Activated CD4-positive, alpha-beta memory T cell treated with anti-CD3 and anti-CD28 coated beads for 36 hours (primary cell): ENCODE data around the gene RAX2. TPM values are rescaled to one million over a fixed set of nuclear protein-coding genes. Genes with fewer than 3 reads are reported as not detected.

ENCODE experiments used
- CTCF ChIA-PET: fragments of 350-600 bp; sonication (Branson Sonifier 250); formaldehyde crosslinking; loops from one replicate; lab custom pipeline; 2021; ENCODE audit warnings: antibody characterized with exemption, inconsistent platforms; lab: Charles Lee
- POLR2A ChIA-PET: fragments of 350-600 bp; sonication (Branson Sonifier 250); formaldehyde crosslinking; loops from one replicate; lab custom pipeline; 2021; ENCODE audit warnings: antibody characterized with exemption; lab: Charles Lee
- DNase-seq: peaks from one replicate; pipeline ENCODE4 v3.0.0-alpha.2; 2020
- H3K27ac Mint-ChIP-seq: one replicate; pipeline ENCODE4 v1.8.0; 2021; ENCODE audit warnings: mixed read lengths
- H3K27me3 Mint-ChIP-seq: one replicate; pipeline ENCODE4 v1.8.0; 2021; ENCODE audit warnings: mixed read lengths
- H3K36me3 Mint-ChIP-seq: one replicate; pipeline ENCODE4 v1.8.0; 2021; ENCODE audit warnings: mixed read lengths
- H3K4me1 Mint-ChIP-seq: one replicate; pipeline ENCODE4 v1.8.0; 2021; ENCODE audit warnings: low read depth, mixed read lengths
- H3K4me3 Mint-ChIP-seq: one replicate; pipeline ENCODE4 v1.8.0; 2021; ENCODE audit warnings: mild to moderate bottlenecking, mixed read lengths
- H3K9me3 Mint-ChIP-seq: one replicate; pipeline ENCODE4 v1.8.0; 2021; ENCODE audit warnings: mixed read lengths
- intact Hi-C: fragments of 100-400 bp; cut with micrococcal nuclease; formaldehyde crosslinking; loops from one replicate; pipeline ENCODE4 v1.15.1; 2023
- total RNA-seq, 2 experiments: library from RNA; stranded (reverse); gene quantifications; one replicate each; pipeline ENCODE4 v1.2.3, GENCODE V29; 2021

The RAX2 gene
- total RNA-seq, 2 experiments from 2014 or later: not detected

- H3K9me3 Mint-ChIP-seq: no peaks in the 10 kb centered on the region
- no peaks in the 10 kb centered on the region for H3K27me3 Mint-ChIP-seq
- no peak overlapping the region for H3K27ac Mint-ChIP-seq
- H3K4me3 Mint-ChIP-seq: no peak overlapping the region
- intact Hi-C loops: no loop called here
- DNase-seq: no peak
- ChIA-PET POLR2A (no interaction called here), CTCF (no interaction called here)
- H3K4me1 Mint-ChIP-seq: peaks cover 1% of the 10 kb centered on the region
- H3K36me3 Mint-ChIP-seq: no peaks in the 10 kb centered on the region
Observed at GRCh38 chr19:3733549-3734309, 38.3 kb downstream of the RAX2 start.

DNA sequence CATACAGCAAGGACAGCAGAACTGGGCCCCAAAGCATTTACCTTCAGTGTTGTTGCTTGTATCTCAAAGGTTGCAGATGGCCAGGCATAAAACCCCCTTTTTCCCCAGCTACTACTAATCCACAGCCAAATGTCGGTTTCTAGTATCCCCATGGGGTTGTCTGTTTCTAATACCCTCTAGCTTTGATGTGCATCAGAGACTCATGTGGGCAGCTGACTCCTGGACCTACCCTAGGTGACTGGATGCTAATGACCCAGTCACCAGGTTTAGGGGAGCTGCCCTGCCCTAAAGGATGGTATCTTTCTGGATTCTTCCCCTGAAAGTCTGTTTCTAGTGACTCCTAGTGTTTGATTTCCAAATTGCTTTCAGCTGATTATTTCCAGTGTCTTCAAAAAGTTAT, 39.9 kb downstream of the RAX2 start:
- Mint-ChIP-seq H3K27me3 (no peaks in the 10 kb centered on the region), H3K4me1 (no peaks in the 10 kb centered on the region), H3K9me3 (no peaks in the 10 kb centered on the region), H3K4me3 (no peak overlapping the region), H3K27ac (no peak overlapping the region), H3K36me3 (no peaks in the 10 kb centered on the region)
- CTCF ChIA-PET: interaction anchor here (0.7 kb wide), 1 partner anchor 82 kb away, joined by 3 read pairs; no protein-coding TSS in a partner anchor
- DNase-seq: no peak
- POLR2A ChIA-PET: no interaction called here
- intact Hi-C loops: no loop called here

GRCh38 chr19:3730457-3730958, 41.5 kb downstream of the RAX2 start:
- no peak overlapping the region for H3K27ac Mint-ChIP-seq
- ChIA-PET POLR2A (no interaction called here), CTCF (no interaction called here)
- DNase-seq: no peak
- intact Hi-C loops: no loop called here
- no peaks in the 10 kb centered on the region for H3K27me3 Mint-ChIP-seq
- no peaks in the 10 kb centered on the region for H3K4me1 Mint-ChIP-seq
- H3K4me3 Mint-ChIP-seq: no peak overlapping the region
- H3K9me3 Mint-ChIP-seq: no peaks in the 10 kb centered on the region
- H3K36me3 Mint-ChIP-seq: no peaks in the 10 kb centered on the region

DNA sequence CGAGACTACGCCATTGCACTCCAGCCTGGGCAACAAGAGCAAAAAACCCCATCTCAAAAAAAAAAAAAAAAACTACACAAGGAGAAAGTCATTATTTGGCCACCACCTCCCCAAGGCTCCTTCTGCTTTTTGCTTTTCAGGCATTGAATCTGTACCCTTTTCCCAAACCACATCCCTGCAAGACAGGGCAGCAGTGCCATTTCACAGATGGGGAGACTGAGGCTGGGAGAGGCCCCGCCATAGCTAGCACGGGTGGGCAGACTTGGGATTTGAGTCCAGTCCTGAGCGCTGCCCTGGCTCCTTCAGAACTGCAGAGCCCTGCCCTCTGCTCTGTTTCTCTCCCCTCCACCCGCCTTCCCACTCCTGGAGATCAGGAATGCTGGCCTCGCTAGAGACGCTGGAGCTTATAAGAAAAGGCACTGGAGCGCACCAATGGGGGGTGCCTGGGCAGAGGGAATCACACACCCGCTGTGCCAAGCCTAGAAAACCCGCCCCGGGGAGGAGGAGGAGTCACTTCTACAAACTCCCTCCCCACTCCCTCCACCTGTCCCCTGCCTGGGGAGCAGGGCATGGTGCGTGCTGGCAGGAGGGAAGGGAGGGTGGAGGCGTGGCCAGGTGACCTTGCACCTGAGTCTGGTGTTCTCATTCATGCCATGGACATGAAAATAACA, 46.3 kb downstream of the RAX2 start:
- ChIA-PET POLR2A (no interaction called here), CTCF (no interaction called here)
- H3K4me3 Mint-ChIP-seq: no peak overlapping the region
- no peaks in the 10 kb centered on the region for H3K9me3 Mint-ChIP-seq
- H3K36me3 Mint-ChIP-seq: no peaks in the 10 kb centered on the region
- peaks cover 4% of the 10 kb centered on the region for H3K27me3 Mint-ChIP-seq
- peaks cover 7% of the 10 kb centered on the region for H3K4me1 Mint-ChIP-seq
- intact Hi-C loops: no loop called here
- H3K27ac Mint-ChIP-seq: no peak overlapping the region
- DNase-seq: no peak

- POLR2A ChIA-PET: interaction anchor here (0.6 kb wide), 1 partner anchor 87 kb away, joined by 4 read pairs; no protein-coding TSS in a partner anchor
- peaks cover 7% of the 10 kb centered on the region for H3K4me1 Mint-ChIP-seq
- H3K27me3 Mint-ChIP-seq: peaks cover 4% of the 10 kb centered on the region
- no peaks in the 10 kb centered on the region for H3K36me3 Mint-ChIP-seq
- H3K9me3 Mint-ChIP-seq: no peaks in the 10 kb centered on the region
- no peak overlapping the region for H3K4me3 Mint-ChIP-seq
- H3K27ac Mint-ChIP-seq: no peak overlapping the region
- DNase-seq: no peak
- CTCF ChIA-PET: no interaction called here
- intact Hi-C loops: no loop called here
Observed at GRCh38 chr19:3725121-3725520, 46.9 kb downstream of the RAX2 start.

DNA sequence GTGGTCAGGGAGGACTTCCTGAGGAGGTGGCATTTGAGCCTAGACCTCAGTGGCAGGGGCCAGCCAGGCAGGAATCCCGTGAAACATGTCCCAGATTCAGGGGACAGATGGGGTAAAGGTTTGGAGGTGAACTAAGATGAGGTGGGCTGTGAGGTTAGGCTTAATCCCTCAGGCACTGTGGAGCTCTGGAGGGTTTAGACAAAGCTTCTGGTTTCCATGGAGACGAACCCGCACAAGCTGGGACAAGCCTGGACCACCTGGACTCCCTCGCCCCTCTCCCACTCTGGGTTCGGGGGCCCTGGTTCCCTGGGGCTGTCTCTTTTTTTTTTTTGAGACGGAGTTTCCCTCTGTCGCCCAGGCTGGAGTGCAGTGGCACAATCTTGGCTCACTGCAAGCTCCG, 48.1 kb downstream of the RAX2 start:
- peaks cover 7% of the 10 kb centered on the region for H3K4me1 Mint-ChIP-seq
- ChIA-PET POLR2A (no interaction called here), CTCF (no interaction called here)
- intact Hi-C loops: no loop called here
- no peak overlapping the region for H3K27ac Mint-ChIP-seq
- no peaks in the 10 kb centered on the region for H3K36me3 Mint-ChIP-seq
- no peaks in the 10 kb centered on the region for H3K9me3 Mint-ChIP-seq
- no peak overlapping the region for H3K4me3 Mint-ChIP-seq
- DNase-seq: no peak
- H3K27me3 Mint-ChIP-seq: peaks cover 4% of the 10 kb centered on the region

- POLR2A ChIA-PET: interaction anchor here (1.1 kb wide), 1 partner anchor 96 kb away, joined by 4 read pairs; no protein-coding TSS in a partner anchor
Observed at GRCh38 chr19:3723110-3723488, 48.9 kb downstream of the RAX2 start.

DNA sequence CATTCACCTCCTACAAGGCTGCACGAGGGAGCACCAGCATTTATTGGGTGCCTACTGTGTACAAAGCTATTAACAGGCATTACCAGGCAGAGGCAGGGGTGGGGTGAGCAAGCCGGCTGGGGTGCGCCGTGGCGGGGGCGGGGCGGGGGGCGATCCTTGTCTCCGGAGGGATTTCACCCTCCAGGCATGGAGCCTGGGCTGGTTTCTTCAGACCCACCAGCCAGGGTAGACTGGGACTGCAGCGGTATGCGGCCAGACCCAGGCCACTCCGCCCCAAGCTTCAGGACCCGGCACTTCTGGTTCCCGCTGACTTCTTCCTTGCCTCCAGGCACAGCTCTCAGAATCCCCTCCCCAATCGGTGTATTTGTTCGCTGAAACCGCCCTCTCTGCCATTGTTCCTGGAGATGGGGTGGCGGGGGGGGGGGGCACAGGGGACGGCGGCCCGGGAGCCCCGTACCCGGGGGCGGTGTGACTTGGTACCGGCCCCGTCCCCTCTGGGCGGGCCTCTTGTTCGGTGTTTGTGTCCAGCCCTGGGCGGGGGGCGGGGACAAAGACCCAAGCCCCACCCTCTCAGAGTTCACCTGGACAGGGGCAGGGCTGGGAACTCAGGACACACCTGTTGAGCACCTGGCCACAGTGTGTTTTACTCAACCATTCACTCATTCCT, 49.5 kb downstream of the RAX2 start:
- H3K4me3 Mint-ChIP-seq: peak overlapping the region; percentile 55
- no peaks in the 10 kb centered on the region for H3K9me3 Mint-ChIP-seq
- H3K4me1 Mint-ChIP-seq: peaks cover 7% of the 10 kb centered on the region
- ChIA-PET POLR2A (interaction anchor here (1.1 kb wide), 1 partner anchor 95 kb away, joined by 4 read pairs; no protein-coding TSS in a partner anchor), CTCF (interaction anchor here (1.8 kb wide), 1 partner anchor 100 kb away, joined by 8 read pairs; no protein-coding TSS in a partner anchor)
- intact Hi-C loops: no loop called here
- DNase-seq: no peak
- no peaks in the 10 kb centered on the region for H3K36me3 Mint-ChIP-seq
- peaks cover 4% of the 10 kb centered on the region for H3K27me3 Mint-ChIP-seq
- no peak overlapping the region for H3K27ac Mint-ChIP-seq

More at GRCh38 chr19:3723110-3723488, 48.9 kb downstream of the RAX2 start:
- Mint-ChIP-seq H3K27me3 (peaks cover 4% of the 10 kb centered on the region), H3K4me1 (peaks cover 7% of the 10 kb centered on the region), H3K9me3 (no peaks in the 10 kb centered on the region), H3K27ac (no peak overlapping the region), H3K4me3 (no peak overlapping the region), H3K36me3 (no peaks in the 10 kb centered on the region)
- no peak for DNase-seq
- intact Hi-C loops: no loop called here
- CTCF ChIA-PET: interaction anchor here (1.8 kb wide), 1 partner anchor 99 kb away, joined by 8 read pairs; no protein-coding TSS in a partner anchor

DNA sequence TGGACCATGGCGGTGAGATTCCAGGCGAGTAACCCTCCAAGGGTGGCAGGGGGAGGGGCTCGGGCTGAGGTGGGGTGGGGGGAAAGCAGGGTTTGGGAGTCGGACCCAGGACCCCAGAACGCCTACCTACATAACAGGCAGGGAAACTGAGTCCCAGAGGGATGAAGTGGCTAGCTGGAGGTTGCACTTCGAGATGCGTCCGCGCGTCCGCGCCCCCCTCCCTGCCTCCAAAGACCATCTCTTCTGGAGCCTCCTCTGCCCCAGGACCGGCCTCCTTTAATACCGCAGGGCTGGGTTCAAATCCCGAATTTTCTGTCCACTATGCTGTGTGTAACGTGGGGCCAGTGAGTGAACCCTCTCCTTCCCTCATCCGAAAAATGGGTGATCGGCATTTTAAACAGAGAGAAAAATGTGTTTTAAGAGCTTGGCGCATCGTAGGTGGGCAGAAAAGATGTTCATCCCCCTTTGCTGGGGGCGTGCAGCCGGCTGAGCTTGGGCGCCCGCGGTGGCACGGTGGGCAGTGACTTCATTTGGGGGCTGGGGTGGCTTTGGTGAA, 50.1 kb downstream of the RAX2 start:
- intact Hi-C loops: loop anchor here (2.0 kb wide), 2 partner anchors 41 to 101 kb away; partner anchors contain the start of gene MRPL54
- no peak overlapping the region for H3K27ac Mint-ChIP-seq
- H3K4me3 Mint-ChIP-seq: peak overlapping the region; percentile 55
- peaks cover 4% of the 10 kb centered on the region for H3K27me3 Mint-ChIP-seq
- DNase-seq: no peak
- H3K36me3 Mint-ChIP-seq: no peaks in the 10 kb centered on the region
- peaks cover 7% of the 10 kb centered on the region for H3K4me1 Mint-ChIP-seq
- ChIA-PET CTCF (interaction anchor here (0.6 to 1.8 kb wide), 3 partner anchors 26 to 100 kb away, joined by 3 to 8 read pairs (median 3); partner anchors contain the start of gene APBA3), POLR2A (interaction anchor here (1.1 kb wide), 1 partner anchor 95 kb away, joined by 4 read pairs; no protein-coding TSS in a partner anchor)
- H3K9me3 Mint-ChIP-seq: no peaks in the 10 kb centered on the region

DNA sequence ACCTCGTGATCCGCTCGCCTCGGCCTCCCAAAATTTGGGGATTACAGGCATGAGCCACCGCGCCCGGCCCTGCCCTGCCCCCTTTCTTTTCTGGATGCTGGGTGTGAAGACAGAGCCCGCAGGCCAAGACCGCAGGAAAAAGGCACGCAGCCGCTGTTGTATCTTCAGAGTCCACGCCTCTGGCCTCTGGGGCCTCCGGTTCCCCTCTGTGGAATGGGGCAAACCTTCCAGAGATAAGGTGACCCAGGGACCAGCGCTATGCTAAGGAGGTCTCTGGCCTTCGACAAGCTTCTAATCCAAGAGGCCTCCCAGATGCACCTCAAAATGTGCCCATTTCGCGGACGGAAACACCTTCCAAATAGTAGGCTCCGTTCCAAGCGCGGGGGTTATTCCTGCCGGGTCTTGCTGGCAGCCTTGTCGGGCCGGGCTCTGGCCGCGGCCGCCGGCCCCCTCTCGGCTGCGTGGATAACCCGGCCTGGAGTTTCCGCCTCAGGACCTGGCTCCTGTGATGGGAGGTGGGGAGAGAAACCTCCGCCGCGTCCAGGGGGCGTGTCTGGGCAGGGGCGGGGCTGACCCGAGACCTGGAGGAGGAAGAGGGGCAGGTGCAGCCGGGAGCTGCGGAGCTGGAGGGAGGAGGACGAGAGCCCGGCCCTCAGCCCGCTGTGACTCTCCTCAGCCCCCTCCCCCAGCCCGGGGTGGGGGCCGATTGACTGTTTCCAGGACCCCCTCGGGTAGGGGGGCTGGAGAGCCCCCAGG, 50.7 kb downstream of the RAX2 start:
- POLR2A ChIA-PET: no interaction called here

More for the DNA sequence above, 50.7 kb downstream of the RAX2 start:
- H3K4me1 Mint-ChIP-seq: peaks cover 7% of the 10 kb centered on the region
- peak overlapping the region; percentile 55 for H3K4me3 Mint-ChIP-seq
- H3K27ac Mint-ChIP-seq: no peak overlapping the region
- H3K9me3 Mint-ChIP-seq: no peaks in the 10 kb centered on the region
- H3K27me3 Mint-ChIP-seq: peaks cover 4% of the 10 kb centered on the region
- intact Hi-C loops: loop anchor here (2.0 kb wide), 2 partner anchors 41 to 101 kb away; partner anchors contain the start of gene MRPL54
- peak; percentile 94 for DNase-seq
- no peaks in the 10 kb centered on the region for H3K36me3 Mint-ChIP-seq
- CTCF ChIA-PET: interaction anchor here (0.6 to 1.8 kb wide), 3 partner anchors 26 to 101 kb away, joined by 3 to 8 read pairs (median 3); partner anchors contain the start of gene APBA3
